NCI-H2107 treated with DMSO at 0.1 percent for 48 hours (cell line): ENCODE data around the gene SHH.

ENCODE experiments used
- DNase-seq: peaks from one replicate; lab custom pipeline; 2025; ENCODE audit not compliant: unreplicated experiment; lab: John Stamatoyannopoulos, UW

SHH gene

GRCh38 chr7:155811895-155812761 lies at the start of gene SHH:
TSS of gene SHH (minus strand) at chr7:155812463. CDS start at chr7:155812122, 341 bp downstream.
- DNase-seq, result no peak

GRCh38 chr7:155861480-155861868 lies 49.2 kb upstream of the SHH start:
- DNase-seq, result no peak

GRCh38 chr7:155860840-155861479 lies 48.7 kb upstream of the SHH start:
- DNase-seq, result no peak

- DNase-seq, result no peak
These were observed 48.2 kb upstream of the SHH start for GRCh38 chr7:155860461-155860839.

GRCh38 chr7:155858521-155859061 lies 46.3 kb upstream of the SHH start:
- DNase-seq, result no peak

- DNase-seq, result no peak
These were observed 44.9 kb upstream of the SHH start for GRCh38 chr7:155857141-155857540.

- DNase-seq, result no peak
These were observed 44.4 kb upstream of the SHH start for GRCh38 chr7:155856656-155857055.

- no peak for DNase-seq
These were observed 40.4 kb upstream of the SHH start for GRCh38 chr7:155852426-155853301.

- no peak for DNase-seq
These were observed 39.6 kb upstream of the SHH start for GRCh38 chr7:155851892-155852291.

GRCh38 chr7:155850766-155851678 lies 38.8 kb upstream of the SHH start:
- no peak for DNase-seq

GRCh38 chr7:155850001-155850436 lies 37.8 kb upstream of the SHH start:
- no peak for DNase-seq

GRCh38 chr7:155848691-155849669 lies 36.7 kb upstream of the SHH start:
- no peak for DNase-seq

GRCh38 chr7:155847821-155848435 lies 35.7 kb upstream of the SHH start:
- DNase-seq, result no peak

- no peak for DNase-seq
These were observed 34.7 kb upstream of the SHH start for GRCh38 chr7:155846936-155847335.

GRCh38 chr7:155846156-155846555 lies 33.9 kb upstream of the SHH start:
- DNase-seq, result no peak

GRCh38 chr7:155845226-155845625 lies 33.0 kb upstream of the SHH start:
- no peak for DNase-seq

GRCh38 chr7:155844526-155844925 lies 32.3 kb upstream of the SHH start:
- no peak for DNase-seq

GRCh38 chr7:155844019-155844453 lies 31.8 kb upstream of the SHH start:
- DNase-seq, result no peak
